ENCODE data around the gene LGALSL. TPM values are rescaled to one million over a fixed set of nuclear protein-coding genes. Genes with fewer than 3 reads are reported as not detected.
A peak's percentile ranks its signal among the peaks of the same experiment; 100 is the strongest.

The LGALSL gene
- total and polyA plus RNA-seq, 2 of the 13 experiments (the other 11 are each of a cell fraction or from before 2014, with no cell fraction given), result 15.4 to 20.0 TPM

- TF ChIP-seq ZFY (CRISPR knock-in tag; IDR thresholded peaks at IDR 0.05) (peak; percentile 60), ZFP91 (CRISPR knock-in tag; IDR thresholded peaks at IDR 0.05; ENCODE audit: borderline replicate concordance) (peak; percentile 64; the same call in 1 of the 2 replicates), ZNF616 (CRISPR knock-in tag; IDR thresholded peaks at IDR 0.05; ENCODE audit: low read depth) (peak; percentile 60; the same call in 1 of the 2 replicates), MYC (CRISPR knock-in tag; IDR thresholded peaks at IDR 0.05; ENCODE audit: borderline replicate concordance) (peak; percentile 39; the same call in 1 of the 2 replicates), MYPOP (CRISPR knock-in tag; IDR thresholded peaks at IDR 0.05) (peak; percentile 55; the same call in 1 of the 2 replicates), RBFOX2 (IDR thresholded peaks at IDR 0.05; ENCODE audit: low read depth, low read length) (peak; percentile 55), TEAD3 (CRISPR knock-in tag; optimal IDR thresholded peaks at IDR 0.05; ENCODE audit: borderline replicate concordance) (no peak), NKX3-1 (CRISPR knock-in tag; IDR thresholded peaks at IDR 0.05) (peak; percentile 10; the same call in 1 of the 2 replicates), BRD4 (CRISPR knock-in tag; IDR thresholded peaks at IDR 0.05) (0 out of 2 replicates have a peak, but pooled peaks have one; percentile 17), ATF4 (CRISPR knock-in tag; IDR thresholded peaks at IDR 0.05) (no peak), AHR (CRISPR knock-in tag; IDR thresholded peaks at IDR 0.05) (0 out of 2 replicates have a peak, but pooled peaks have one; percentile 24), RELA (CRISPR knock-in tag; IDR thresholded peaks at IDR 0.05) (0 out of 2 replicates have a peak, but pooled peaks have one; percentile 20)
- TF ChIP-seq, protein P1, sequence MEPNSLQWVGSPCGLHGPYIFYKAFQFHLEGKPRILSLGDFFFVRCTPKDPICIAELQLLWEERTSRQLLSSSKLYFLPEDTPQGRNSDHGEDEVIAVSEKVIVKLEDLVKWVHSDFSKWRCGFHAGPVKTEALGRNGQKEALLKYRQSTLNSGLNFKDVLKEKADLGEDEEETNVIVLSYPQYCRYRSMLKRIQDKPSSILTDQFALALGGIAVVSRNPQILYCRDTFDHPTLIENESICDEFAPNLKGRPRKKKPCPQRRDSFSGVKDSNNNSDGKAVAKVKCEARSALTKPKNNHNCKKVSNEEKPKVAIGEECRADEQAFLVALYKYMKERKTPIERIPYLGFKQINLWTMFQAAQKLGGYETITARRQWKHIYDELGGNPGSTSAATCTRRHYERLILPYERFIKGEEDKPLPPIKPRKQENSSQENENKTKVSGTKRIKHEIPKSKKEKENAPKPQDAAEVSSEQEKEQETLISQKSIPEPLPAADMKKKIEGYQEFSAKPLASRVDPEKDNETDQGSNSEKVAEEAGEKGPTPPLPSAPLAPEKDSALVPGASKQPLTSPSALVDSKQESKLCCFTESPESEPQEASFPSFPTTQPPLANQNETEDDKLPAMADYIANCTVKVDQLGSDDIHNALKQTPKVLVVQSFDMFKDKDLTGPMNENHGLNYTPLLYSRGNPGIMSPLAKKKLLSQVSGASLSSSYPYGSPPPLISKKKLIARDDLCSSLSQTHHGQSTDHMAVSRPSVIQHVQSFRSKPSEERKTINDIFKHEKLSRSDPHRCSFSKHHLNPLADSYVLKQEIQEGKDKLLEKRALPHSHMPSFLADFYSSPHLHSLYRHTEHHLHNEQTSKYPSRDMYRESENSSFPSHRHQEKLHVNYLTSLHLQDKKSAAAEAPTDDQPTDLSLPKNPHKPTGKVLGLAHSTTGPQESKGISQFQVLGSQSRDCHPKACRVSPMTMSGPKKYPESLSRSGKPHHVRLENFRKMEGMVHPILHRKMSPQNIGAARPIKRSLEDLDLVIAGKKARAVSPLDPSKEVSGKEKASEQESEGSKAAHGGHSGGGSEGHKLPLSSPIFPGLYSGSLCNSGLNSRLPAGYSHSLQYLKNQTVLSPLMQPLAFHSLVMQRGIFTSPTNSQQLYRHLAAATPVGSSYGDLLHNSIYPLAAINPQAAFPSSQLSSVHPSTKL (CRISPR knock-in tag; IDR thresholded peaks at IDR 0.05), result peak; percentile 39; the same call in 1 of the 2 replicates
- TF ChIP-seq, protein P2, sequence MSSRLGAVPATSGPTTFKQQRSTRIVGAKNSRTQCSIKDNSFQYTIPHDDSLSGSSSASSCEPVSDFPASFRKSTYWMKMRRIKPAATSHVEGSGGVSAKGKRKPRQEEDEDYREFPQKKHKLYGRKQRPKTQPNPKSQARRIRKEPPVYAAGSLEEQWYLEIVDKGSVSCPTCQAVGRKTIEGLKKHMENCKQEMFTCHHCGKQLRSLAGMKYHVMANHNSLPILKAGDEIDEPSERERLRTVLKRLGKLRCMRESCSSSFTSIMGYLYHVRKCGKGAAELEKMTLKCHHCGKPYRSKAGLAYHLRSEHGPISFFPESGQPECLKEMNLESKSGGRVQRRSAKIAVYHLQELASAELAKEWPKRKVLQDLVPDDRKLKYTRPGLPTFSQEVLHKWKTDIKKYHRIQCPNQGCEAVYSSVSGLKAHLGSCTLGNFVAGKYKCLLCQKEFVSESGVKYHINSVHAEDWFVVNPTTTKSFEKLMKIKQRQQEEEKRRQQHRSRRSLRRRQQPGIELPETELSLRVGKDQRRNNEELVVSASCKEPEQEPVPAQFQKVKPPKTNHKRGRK (CRISPR knock-in tag; IDR thresholded peaks at IDR 0.05), result peak; percentile 67; the same call in 1 of the 2 replicates
- TF ChIP-seq, protein P3, sequence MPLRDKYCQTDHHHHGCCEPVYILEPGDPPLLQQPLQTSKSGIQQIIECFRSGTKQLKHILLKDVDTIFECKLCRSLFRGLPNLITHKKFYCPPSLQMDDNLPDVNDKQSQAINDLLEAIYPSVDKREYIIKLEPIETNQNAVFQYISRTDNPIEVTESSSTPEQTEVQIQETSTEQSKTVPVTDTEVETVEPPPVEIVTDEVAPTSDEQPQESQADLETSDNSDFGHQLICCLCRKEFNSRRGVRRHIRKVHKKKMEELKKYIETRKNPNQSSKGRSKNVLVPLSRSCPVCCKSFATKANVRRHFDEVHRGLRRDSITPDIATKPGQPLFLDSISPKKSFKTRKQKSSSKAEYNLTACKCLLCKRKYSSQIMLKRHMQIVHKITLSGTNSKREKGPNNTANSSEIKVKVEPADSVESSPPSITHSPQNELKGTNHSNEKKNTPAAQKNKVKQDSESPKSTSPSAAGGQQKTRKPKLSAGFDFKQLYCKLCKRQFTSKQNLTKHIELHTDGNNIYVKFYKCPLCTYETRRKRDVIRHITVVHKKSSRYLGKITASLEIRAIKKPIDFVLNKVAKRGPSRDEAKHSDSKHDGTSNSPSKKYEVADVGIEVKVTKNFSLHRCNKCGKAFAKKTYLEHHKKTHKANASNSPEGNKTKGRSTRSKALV (CRISPR knock-in tag; IDR thresholded peaks at IDR 0.05), result no peak; the same call in 1 of the 2 replicates
Measured at GRCh38 chr2:64454386-64455332, 697 bp downstream of the LGALSL start (continued).
